Neural progenitor cell (in vitro differentiated cells): Measurements from ENCODE around the gene PDCD1.

Source experiments
- EZH2 ChIP-seq: fragments of 200-600 bp; sonication (generic); IDR thresholded peaks from 2 replicates; pipeline ENCODE4 v1.6.1; 2017; ENCODE audit warnings: antibody characterized with exemption, mild to moderate bottlenecking, moderate library complexity
- EZH2phosphoT487 ChIP-seq: fragments of 200-600 bp; sonication (generic); IDR thresholded peaks from 2 replicates; pipeline ENCODE4 v1.6.1; 2017; ENCODE audit warnings: antibody characterized with exemption
- TF ChIP-seq, protein P1 (sequence below): fragments of 200-600 bp; sonication (generic); IDR thresholded peaks from 2 replicates; pipeline ENCODE4 v1.5.1; 2017; ENCODE audit warnings: antibody characterized with exemption, mild to moderate bottlenecking

DNA sequence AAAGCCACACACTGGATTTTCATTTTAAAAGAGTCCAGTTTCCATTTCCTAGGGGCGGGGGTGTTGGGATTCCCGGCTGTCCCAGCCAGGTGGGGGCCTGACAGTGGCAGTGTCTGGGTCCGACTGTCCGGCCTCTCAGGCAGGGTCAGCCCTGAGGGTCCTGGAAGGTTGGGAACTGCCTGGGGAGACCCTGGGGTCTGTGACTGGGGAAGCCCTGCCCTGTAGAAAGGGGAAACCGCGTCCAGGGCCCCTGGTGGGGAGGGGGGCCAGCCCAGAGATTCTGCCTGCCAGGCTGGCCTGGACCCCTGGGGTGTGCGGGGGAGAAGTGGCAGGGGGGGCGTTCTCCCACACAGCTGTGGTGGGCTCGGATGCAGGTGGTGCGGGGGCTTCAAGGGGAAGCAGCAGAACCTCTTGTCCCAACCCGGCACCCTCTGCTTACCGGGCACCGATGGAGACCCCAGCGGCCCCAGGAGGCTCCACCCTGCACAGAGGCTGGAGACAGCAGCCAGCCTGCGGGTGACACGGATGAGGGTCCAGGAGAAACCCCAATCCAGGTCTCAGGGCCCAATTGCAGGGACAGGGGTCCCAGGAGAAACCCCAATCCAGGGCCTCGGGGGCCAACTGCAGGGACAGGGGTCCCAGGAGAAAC, 15.7 kb upstream of the PDCD1 start:
- TF ChIP-seq, protein P1, sequence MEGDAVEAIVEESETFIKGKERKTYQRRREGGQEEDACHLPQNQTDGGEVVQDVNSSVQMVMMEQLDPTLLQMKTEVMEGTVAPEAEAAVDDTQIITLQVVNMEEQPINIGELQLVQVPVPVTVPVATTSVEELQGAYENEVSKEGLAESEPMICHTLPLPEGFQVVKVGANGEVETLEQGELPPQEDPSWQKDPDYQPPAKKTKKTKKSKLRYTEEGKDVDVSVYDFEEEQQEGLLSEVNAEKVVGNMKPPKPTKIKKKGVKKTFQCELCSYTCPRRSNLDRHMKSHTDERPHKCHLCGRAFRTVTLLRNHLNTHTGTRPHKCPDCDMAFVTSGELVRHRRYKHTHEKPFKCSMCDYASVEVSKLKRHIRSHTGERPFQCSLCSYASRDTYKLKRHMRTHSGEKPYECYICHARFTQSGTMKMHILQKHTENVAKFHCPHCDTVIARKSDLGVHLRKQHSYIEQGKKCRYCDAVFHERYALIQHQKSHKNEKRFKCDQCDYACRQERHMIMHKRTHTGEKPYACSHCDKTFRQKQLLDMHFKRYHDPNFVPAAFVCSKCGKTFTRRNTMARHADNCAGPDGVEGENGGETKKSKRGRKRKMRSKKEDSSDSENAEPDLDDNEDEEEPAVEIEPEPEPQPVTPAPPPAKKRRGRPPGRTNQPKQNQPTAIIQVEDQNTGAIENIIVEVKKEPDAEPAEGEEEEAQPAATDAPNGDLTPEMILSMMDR: no peak
- TF ChIP-seq EZH2: no peak
- no peak for TF ChIP-seq EZH2phosphoT487
